ENCODE results near the gene TMUB1.
A peak's percentile ranks its signal among the peaks of the same experiment; 100 is the strongest.

Gene TMUB1

GRCh38 chr7:151082141-151083070 lies 887 bp downstream of the TMUB1 start:
- no peak for DNase-seq

- DNase-seq: no peak
Observed at GRCh38 chr7:151081170-151082101, 1.9 kb downstream of the TMUB1 start.

GRCh38 chr7:151080522-151081169 lies 2.6 kb downstream of the TMUB1 start, which contains the start of gene FASTK:
TSS of gene FASTK (minus strand) at chr7:151080809. CDS start at chr7:151080766, 43 bp downstream.
- peak; percentile 91 for DNase-seq

- no peak for DNase-seq
Observed at GRCh38 chr7:151080067-151080521, 3.2 kb downstream of the TMUB1 start.

GRCh38 chr7:151079199-151079910 lies 3.9 kb downstream of the TMUB1 start:
- no peak for DNase-seq

- no peak for DNase-seq
Observed at GRCh38 chr7:151078233-151079040, 4.9 kb downstream of the TMUB1 start.

GRCh38 chr7:151077705-151078232 lies 5.5 kb downstream of the TMUB1 start:
- DNase-seq: no peak

- peak; percentile 18 for DNase-seq
Observed at GRCh38 chr7:151076863-151077704, 6.2 kb downstream of the TMUB1 start.

- DNase-seq: no peak
Observed at GRCh38 chr7:151075978-151076426, 7.3 kb downstream of the TMUB1 start.

- no peak for DNase-seq
Observed at GRCh38 chr7:151075662-151075971, 7.7 kb downstream of the TMUB1 start.

- no peak for DNase-seq
Observed at GRCh38 chr7:151074817-151075661, 8.3 kb downstream of the TMUB1 start.

GRCh38 chr7:151073990-151074389 lies 9.3 kb downstream of the TMUB1 start:
- no peak for DNase-seq

- no peak for DNase-seq
Observed at GRCh38 chr7:151071032-151071866, 12.0 kb downstream of the TMUB1 start.

GRCh38 chr7:151070574-151070960 lies 12.7 kb downstream of the TMUB1 start:
- DNase-seq: no peak

GRCh38 chr7:151069841-151070573 lies 13.3 kb downstream of the TMUB1 start:
- no peak for DNase-seq

GRCh38 chr7:151068069-151068773 lies 15.1 kb downstream of the TMUB1 start:
- DNase-seq: no peak
